Naive thymus-derived CD4-positive, alpha-beta T cell (primary cell): ENCODE results near the gene MRPL32. TPM values are rescaled to one million over a fixed set of nuclear protein-coding genes. Genes with fewer than 3 reads are reported as not detected.

Experiments
- ATAC-seq: fragments of 150-1000 bp; cut with Tn5 transposase; 2 replicates; pipeline ENCODE4 v1.10.0; 2021; ENCODE audit warnings: mild to moderate bottlenecking, moderate library complexity
- CTCF ChIA-PET: fragments of 350-600 bp; sonication (Branson Sonifier 250); formaldehyde crosslinking; loops from one replicate; lab custom pipeline; 2021; ENCODE audit warnings: antibody characterized with exemption; lab: Charles Lee
- POLR2A ChIA-PET: fragments of 350-600 bp; sonication (Branson Sonifier 250); formaldehyde crosslinking; loops from one replicate; lab custom pipeline; 2021; ENCODE audit warnings: antibody characterized with exemption, inconsistent platforms; lab: Charles Lee
- DNase-seq, 9 donors: peaks; one replicate each; pipeline versions ENCODE4 v3.0.0 to v3.0.0-alpha.2; 2020 to 2022; ENCODE audit warnings: mixed read lengths in 1 of 9
- H3K27ac ChIP-seq: one replicate; pipeline ENCODE4 v1.7.0; 2013; ENCODE audit warnings: mild to moderate bottlenecking, low read depth, low read length, moderate library complexity
- H3K27me3 ChIP-seq, 2 donors: one replicate each; pipeline ENCODE4 v1.7.0; 2013; ENCODE audit warnings: low read length in 2 of 2, mild to moderate bottlenecking in 2 of 2, moderate library complexity in 2 of 2; ENCODE audit not compliant: control insufficient read depth in 2 of 2, insufficient read depth in 2 of 2
- H3K36me3 ChIP-seq, 3 experiments: 1 replicate in 2 of 3; 2 replicates in 1 of 3; pipeline ENCODE4 v1.7.0; 2013; ENCODE audit warnings: low read length in 3 of 3, mild to moderate bottlenecking in 3 of 3, moderate library complexity in 1 of 3; ENCODE audit not compliant: insufficient read depth in 3 of 3, control insufficient read depth in 2 of 3
- H3K4me1 ChIP-seq, 2 donors: one replicate each; pipeline ENCODE4 v1.7.0; 2013; ENCODE audit warnings: low read length in 2 of 2, mild to moderate bottlenecking in 2 of 2, moderate library complexity in 1 of 2; ENCODE audit not compliant: control insufficient read depth in 2 of 2, insufficient read depth in 2 of 2
- H3K4me3 ChIP-seq: 2 replicates; pipeline ENCODE4 v1.7.0; 2013; ENCODE audit warnings: mild to moderate bottlenecking, low read length
- H3K9me3 ChIP-seq, 3 experiments: 1 replicate in 2 of 3; 2 replicates in 1 of 3; pipeline ENCODE4 v1.7.0; 2013; ENCODE audit warnings: low read length in 3 of 3; ENCODE audit not compliant: control insufficient read depth in 2 of 3
- H3K27ac Mint-ChIP-seq, 9 donors: one replicate each; pipeline ENCODE4 v1.8.0; 2020 to 2022; ENCODE audit warnings: mixed read lengths in 9 of 9, mild to moderate bottlenecking in 8 of 9, moderate library complexity in 5 of 9, inconsistent platforms in 2 of 9
- H3K27me3 Mint-ChIP-seq, 5 donors: one replicate each; pipeline ENCODE4 v1.8.0; 2021 to 2022; ENCODE audit warnings: mixed read lengths in 5 of 5, mild to moderate bottlenecking in 1 of 5
- H3K36me3 Mint-ChIP-seq, 5 donors: one replicate each; pipeline ENCODE4 v1.8.0; 2020 to 2022; ENCODE audit warnings: mixed read lengths in 5 of 5, mild to moderate bottlenecking in 3 of 5, inconsistent platforms in 1 of 5
- H3K4me1 Mint-ChIP-seq, 7 donors: one replicate each; pipeline ENCODE4 v1.8.0; 2020 to 2022; ENCODE audit warnings: mixed read lengths in 7 of 7, mild to moderate bottlenecking in 3 of 7, inconsistent platforms in 1 of 7
- H3K4me3 Mint-ChIP-seq, 10 donors: one replicate each; pipeline ENCODE4 v1.8.0; 2020 to 2022; ENCODE audit warnings: mild to moderate bottlenecking in 10 of 10, mixed read lengths in 10 of 10, moderate library complexity in 6 of 10, inconsistent platforms in 2 of 10
- H3K9me3 Mint-ChIP-seq, 11 donors: one replicate each; pipeline ENCODE4 v1.8.0; 2020 to 2022; ENCODE audit warnings: mixed read lengths in 11 of 11, mild to moderate bottlenecking in 4 of 11, inconsistent platforms in 1 of 11, moderate library complexity in 1 of 11
- intact Hi-C, 2 donors: fragments of 100-400 bp; cut with micrococcal nuclease; formaldehyde crosslinking; loops; one replicate each; pipeline ENCODE4 v1.15.1; 2023
- polyA plus RNA-seq, 2 donors: library from polyadenylated mRNA; unstranded; fragments of 300-500 nt; fragmentation: Illumina TruSeq; gene quantifications; one replicate each; pipeline ENCODE4 v1.2.3, GENCODE V29; 2021
- total RNA-seq, 6 experiments: library from RNA in 5 of 6; stranded (reverse) in 5 of 6; gene quantifications; 1 replicate in 5 of 6; 2 replicates in 1 of 6; pipeline ENCODE4 v1.2.3 and lab custom pipeline; 2021 to 2026

Gene MRPL32
- total and polyA plus RNA-seq, 7 experiments from 2014 or later = 27.7 to 58.2 (median 52.9) TPM

- no peaks in the 10 kb centered on the region for H3K9me3 ChIP-seq
- H3K27me3 ChIP-seq = no peaks in the 10 kb centered on the region
- no peak for ATAC-seq
- intact Hi-C loops = loop anchor here in 1 of 2 donors (5.0 kb wide), 1 partner anchor 716 kb away; no protein-coding TSS in a partner anchor
- Mint-ChIP-seq H3K27me3 (no peaks in the 10 kb centered on the region), H3K4me3 (peak overlapping the region; percentile 88 to 100 (median 98)), H3K9me3 (no peaks in the 10 kb centered on the region), H3K4me1 (peaks cover 23 to 85% (median 66%) of the 10 kb centered on the region in 7 donors), H3K27ac (peak overlapping the region; percentile 92 to 100 (median 97)), H3K36me3 (peaks cover 4 to 13% (median 7%) of the 10 kb centered on the region in 5 donors)
- H3K27ac ChIP-seq = peak overlapping the region; percentile 89
- DNase-seq = no peak
- ChIA-PET CTCF (interaction anchor here (0.9 to 3.4 kb wide), 3 partner anchors 10 to 768 kb away, joined by 3 to 12 read pairs (median 6); partner anchors contain the start of gene STK17A), POLR2A (interaction anchor here (0.6 to 4.4 kb wide), 5 partner anchors 19 to 906 kb away, joined by 3 to 23 read pairs (median 6); partner anchors contain the start of gene C7orf25)
- H3K4me3 ChIP-seq = peak overlapping the region; percentile 100
- peaks cover 24 to 48% of the 10 kb centered on the region in 2 donors for H3K4me1 ChIP-seq
- peaks cover 6 to 21% (median 10%) of the 10 kb centered on the region in 3 experiments for H3K36me3 ChIP-seq
Observed at GRCh38 chr7:42930889-42931288, 1.3 kb upstream of the MRPL32 start.

GRCh38 chr7:42931447-42931833, 736 bp upstream of the MRPL32 start:
- peak in 2 of 9 donors; percentile 21 to 40 for DNase-seq
- Histone ChIP-seq H3K27ac (peak overlapping the region; percentile 89), H3K4me3 (peak overlapping the region; percentile 100), H3K27me3 (no peaks in the 10 kb centered on the region), H3K9me3 (no peaks in the 10 kb centered on the region), H3K4me1 (peaks cover 24 to 48% of the 10 kb centered on the region in 2 donors), H3K36me3 (peaks cover 5 to 21% (median 8%) of the 10 kb centered on the region in 3 experiments)
- Mint-ChIP-seq H3K27me3 (no peaks in the 10 kb centered on the region), H3K4me1 (peaks cover 28 to 91% (median 71%) of the 10 kb centered on the region in 7 donors), H3K4me3 (peak overlapping the region; percentile 88 to 100 (median 98)), H3K36me3 (peaks cover 7 to 16% (median 10%) of the 10 kb centered on the region in 5 donors), H3K27ac (peak overlapping the region; percentile 92 to 100 (median 97)), H3K9me3 (no peaks in the 10 kb centered on the region)
- intact Hi-C loops = loop anchor here in 1 of 2 donors (5.0 kb wide), 1 partner anchor 716 kb away; no protein-coding TSS in a partner anchor
- ChIA-PET CTCF (interaction anchor here (1.7 to 3.4 kb wide), 2 partner anchors 10 to 651 kb away, joined by 6 to 12 read pairs; partner anchors contain the start of gene STK17A), POLR2A (interaction anchor here (0.6 to 4.4 kb wide), 13 partner anchors 10 to 906 kb away, joined by 3 to 24 read pairs (median 5); partner anchors contain the start of genes BLVRA, C7orf25, COA1 and STK17A)
- ATAC-seq = no peak

GRCh38 chr7:42932811-42933591, 825 bp downstream of the MRPL32 start:
- Histone ChIP-seq H3K36me3 (peaks cover 5 to 27% (median 6%) of the 10 kb centered on the region in 3 experiments), H3K27ac (peak overlapping the region; percentile 89), H3K9me3 (no peaks in the 10 kb centered on the region), H3K4me3 (peak overlapping the region; percentile 100), H3K27me3 (no peaks in the 10 kb centered on the region), H3K4me1 (peaks cover 24 to 46% of the 10 kb centered on the region in 2 donors)
- Mint-ChIP-seq H3K9me3 (no peaks in the 10 kb centered on the region), H3K4me3 (peak overlapping the region; percentile 88 to 100 (median 98)), H3K27ac (peak overlapping the region; percentile 92 to 100 (median 97)), H3K4me1 (peaks cover 32 to 85% (median 63%) of the 10 kb centered on the region in 7 donors), H3K36me3 (peaks cover 8 to 18% (median 12%) of the 10 kb centered on the region in 5 donors), H3K27me3 (no peaks in the 10 kb centered on the region)
- CTCF ChIA-PET = interaction anchor here (1.5 to 3.4 kb wide), 3 partner anchors 8 to 650 kb away, joined by 5 to 12 read pairs (median 6); partner anchors contain the start of genes C7orf25 and STK17A
- intact Hi-C loops = loop anchor here (1.0 to 5.0 kb wide), 12 partner anchors 12 to 1649 kb away; partner anchors contain the start of genes C7orf25 (in 2 of the 2), COA1 (in 2 of the 2), STK17A (in 2 of the 2) and MRPS24 (in 1 of the 2)
- ATAC-seq (no peak), DNase-seq (no peak)
- POLR2A ChIA-PET = interaction anchor here (0.9 to 4.4 kb wide), 12 partner anchors 9 to 1050 kb away, joined by 3 to 24 read pairs (median 6); partner anchors contain the start of genes BLVRA, C7orf25, COA1 and MRPS24

- H3K27me3 Mint-ChIP-seq = no peaks in the 10 kb centered on the region
- H3K4me3 Mint-ChIP-seq = peak overlapping the region; percentile 22 to 99 (median 92)
- Histone ChIP-seq H3K4me1 (peaks cover 24 to 33% of the 10 kb centered on the region in 2 donors), H3K9me3 (no peaks in the 10 kb centered on the region), H3K27ac (no peak overlapping the region), H3K4me3 (no peak overlapping the region), H3K36me3 (peaks cover 5 to 40% (median 6%) of the 10 kb centered on the region in 3 experiments), H3K27me3 (no peaks in the 10 kb centered on the region)
- DNase-seq = no peak
- H3K27ac Mint-ChIP-seq = peak overlapping the region in 7 of 9 donors; percentile 28 to 95 (median 57)
- intact Hi-C loops = loop anchor here in 1 of 2 donors (5.0 kb wide), 1 partner anchor 713 kb away; no protein-coding TSS in a partner anchor
- H3K9me3 Mint-ChIP-seq = no peaks in the 10 kb centered on the region
- ATAC-seq = no peak
- POLR2A ChIA-PET = interaction anchor here (0.7 to 3.0 kb wide), 2 partner anchors 21 to 788 kb away, joined by 3 to 14 read pairs; partner anchors contain the start of gene C7orf25
- CTCF ChIA-PET = interaction anchor here (1.6 to 1.9 kb wide), 2 partner anchors 786 to 902 kb away, joined by 4 to 5 read pairs; no protein-coding TSS in a partner anchor
- H3K36me3 Mint-ChIP-seq = peaks cover 8 to 17% (median 12%) of the 10 kb centered on the region in 5 donors
- H3K4me1 Mint-ChIP-seq = peaks cover 19 to 72% (median 50%) of the 10 kb centered on the region in 7 donors
Observed at GRCh38 chr7:42934291-42934690, 2.1 kb downstream of the MRPL32 start.

- H3K4me3 Mint-ChIP-seq = no peak overlapping the region
Observed at GRCh38 chr7:42935861-42936260, 3.7 kb downstream of the MRPL32 start.

More at GRCh38 chr7:42935861-42936260, 3.7 kb downstream of the MRPL32 start:
- Histone ChIP-seq H3K36me3 (peaks cover 5 to 46% (median 6%) of the 10 kb centered on the region in 3 experiments), H3K4me3 (no peak overlapping the region), H3K4me1 (peaks cover 11 to 18% of the 10 kb centered on the region in 2 donors), H3K9me3 (no peaks in the 10 kb centered on the region), H3K27ac (no peak overlapping the region), H3K27me3 (no peaks in the 10 kb centered on the region)
- intact Hi-C loops = no loop called here
- DNase-seq = no peak
- H3K4me1 Mint-ChIP-seq = peaks cover 11 to 57% (median 38%) of the 10 kb centered on the region in 7 donors
- POLR2A ChIA-PET = interaction anchor here (1.0 to 3.0 kb wide), 2 partner anchors 12 to 23 kb away, joined by 8 to 14 read pairs; partner anchors contain the start of gene C7orf25
- peak overlapping the region in 2 of 9 donors; percentile 4 to 38 for H3K27ac Mint-ChIP-seq
- H3K9me3 Mint-ChIP-seq = no peaks in the 10 kb centered on the region
- no peak for ATAC-seq
- H3K36me3 Mint-ChIP-seq = peaks cover 10 to 22% (median 13%) of the 10 kb centered on the region in 5 donors
- CTCF ChIA-PET = interaction anchor here (1.4 to 1.9 kb wide), 3 partner anchors 785 to 901 kb away, joined by 3 to 5 read pairs (median 4); no protein-coding TSS in a partner anchor
- no peaks in the 10 kb centered on the region for H3K27me3 Mint-ChIP-seq
